D721Med (cell line): Measurements from ENCODE around the gene IFNA8.
"Not testable (repeated sequence)": the region's sequence is repeated elsewhere in the genome, so short reads cannot be mapped to it uniquely, and the experiment has no call there.

Experiments used
- DNase-seq: peaks from one replicate; pipeline ENCODE4 v3.0.0; 2011; ENCODE audit warnings: low spot score; ENCODE audit not compliant: insufficient read length
- FAIRE-seq: peaks from 2 replicates; lab custom pipeline; 2011; peaks lifted over from hg19 to GRCh38; lab: Jason Lieb, UNC
- TF ChIP-seq, protein P1 (sequence below): IDR thresholded peaks from 2 replicates; pipeline ENCODE4 v1.5.1; 2012; ENCODE audit warnings: mild to moderate bottlenecking, control low read depth; ENCODE audit not compliant: insufficient read depth; ENCODE audit errors: missing control alignments

Gene IFNA8

DNA sequence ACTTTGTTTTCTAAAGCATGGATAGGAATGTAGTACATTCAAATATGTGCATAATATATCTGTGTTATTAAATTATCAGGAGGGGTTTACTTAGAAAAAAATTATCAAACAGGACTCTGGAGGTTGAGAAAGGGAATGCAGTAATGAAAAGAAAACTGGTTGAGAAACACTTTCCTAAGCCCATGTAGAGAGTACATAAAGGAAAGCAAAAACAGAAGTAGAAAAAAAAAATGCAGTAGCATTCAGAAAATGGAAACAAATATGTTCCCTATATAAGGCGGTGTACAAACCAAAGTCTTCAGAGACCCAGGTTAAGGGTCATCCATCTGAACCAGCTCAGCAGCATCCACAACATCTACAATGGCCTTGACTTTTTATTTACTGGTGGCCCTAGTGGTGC, at the start of gene IFNA8:
IFNA8 (plus strand) TSS at position 301 of the 400 bp plus-strand sequence; CDS start at position 361, 60 bp downstream.
- TF ChIP-seq, protein P1, sequence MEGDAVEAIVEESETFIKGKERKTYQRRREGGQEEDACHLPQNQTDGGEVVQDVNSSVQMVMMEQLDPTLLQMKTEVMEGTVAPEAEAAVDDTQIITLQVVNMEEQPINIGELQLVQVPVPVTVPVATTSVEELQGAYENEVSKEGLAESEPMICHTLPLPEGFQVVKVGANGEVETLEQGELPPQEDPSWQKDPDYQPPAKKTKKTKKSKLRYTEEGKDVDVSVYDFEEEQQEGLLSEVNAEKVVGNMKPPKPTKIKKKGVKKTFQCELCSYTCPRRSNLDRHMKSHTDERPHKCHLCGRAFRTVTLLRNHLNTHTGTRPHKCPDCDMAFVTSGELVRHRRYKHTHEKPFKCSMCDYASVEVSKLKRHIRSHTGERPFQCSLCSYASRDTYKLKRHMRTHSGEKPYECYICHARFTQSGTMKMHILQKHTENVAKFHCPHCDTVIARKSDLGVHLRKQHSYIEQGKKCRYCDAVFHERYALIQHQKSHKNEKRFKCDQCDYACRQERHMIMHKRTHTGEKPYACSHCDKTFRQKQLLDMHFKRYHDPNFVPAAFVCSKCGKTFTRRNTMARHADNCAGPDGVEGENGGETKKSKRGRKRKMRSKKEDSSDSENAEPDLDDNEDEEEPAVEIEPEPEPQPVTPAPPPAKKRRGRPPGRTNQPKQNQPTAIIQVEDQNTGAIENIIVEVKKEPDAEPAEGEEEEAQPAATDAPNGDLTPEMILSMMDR = no peak
- no peak for FAIRE-seq
- DNase-seq = no peak

DNA sequence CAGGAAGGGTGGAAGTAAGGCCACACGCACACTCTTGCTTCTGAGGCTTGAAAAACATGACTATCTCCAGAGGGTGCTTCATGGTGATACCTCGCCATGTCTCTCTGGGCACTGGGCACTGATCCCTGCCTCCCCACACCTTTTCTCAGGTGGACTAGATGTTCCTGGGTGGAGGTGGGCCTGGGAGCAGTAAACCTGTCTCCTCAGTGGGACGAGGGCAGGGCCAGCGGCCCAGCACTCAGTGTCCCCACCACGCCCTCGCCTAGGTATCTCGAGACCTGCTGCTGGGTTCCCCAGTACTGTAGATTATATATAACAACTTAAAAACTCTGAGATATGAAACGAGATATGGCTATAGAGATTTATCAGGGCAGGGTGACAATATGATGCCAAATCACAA, 46.6 kb upstream of the IFNA8 start:
- FAIRE-seq (no peak), DNase-seq (no peak)
- TF ChIP-seq, protein P1 = no peak

DNA sequence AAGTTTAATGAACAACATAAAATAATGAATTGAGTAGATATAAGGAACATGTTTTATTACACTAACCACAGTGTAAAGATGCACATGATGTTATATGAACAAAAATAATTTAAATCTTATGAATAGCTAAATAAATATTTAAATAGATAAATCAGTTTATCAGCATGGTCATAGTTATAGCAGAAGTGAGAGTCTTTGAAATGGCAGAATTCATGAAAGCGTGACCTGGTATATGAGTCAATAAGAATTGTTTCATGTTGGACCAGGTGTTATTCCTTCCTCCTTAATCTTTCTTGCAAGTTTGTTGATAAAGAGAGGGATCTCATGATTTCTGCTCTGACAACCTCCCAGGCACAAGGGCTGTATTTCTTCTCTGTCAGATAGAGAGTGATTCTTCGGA, 41.7 kb upstream of the IFNA8 start:
- FAIRE-seq, DNase-seq: not testable (repeated sequence)

DNA sequence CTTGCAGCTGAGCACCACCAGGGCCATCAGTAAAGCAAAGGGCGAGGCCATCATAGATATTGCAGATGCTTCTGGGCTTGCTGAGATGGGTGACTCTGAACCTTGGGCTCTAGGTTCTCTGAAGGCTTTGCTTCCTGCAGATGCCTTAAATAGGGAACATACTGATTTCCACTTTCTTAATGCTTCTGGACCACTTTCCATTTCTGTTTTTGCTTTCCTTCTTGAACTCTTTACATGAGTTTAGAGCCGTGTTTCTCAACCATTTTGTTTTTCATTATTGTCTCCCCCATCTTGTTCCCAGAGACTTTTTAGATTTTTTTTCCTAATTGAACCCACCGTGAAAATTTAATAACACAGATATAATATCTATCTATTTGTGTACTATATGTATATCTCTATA, 41.0 kb upstream of the IFNA8 start, which contains the start of gene IFNA13:
IFNA13 (minus strand) TSS at position 101 of the 400 bp plus-strand sequence; CDS start at position 54, 47 bp downstream.
- no peak for DNase-seq
- TF ChIP-seq, protein P1 = no peak
- FAIRE-seq = no peak

DNA sequence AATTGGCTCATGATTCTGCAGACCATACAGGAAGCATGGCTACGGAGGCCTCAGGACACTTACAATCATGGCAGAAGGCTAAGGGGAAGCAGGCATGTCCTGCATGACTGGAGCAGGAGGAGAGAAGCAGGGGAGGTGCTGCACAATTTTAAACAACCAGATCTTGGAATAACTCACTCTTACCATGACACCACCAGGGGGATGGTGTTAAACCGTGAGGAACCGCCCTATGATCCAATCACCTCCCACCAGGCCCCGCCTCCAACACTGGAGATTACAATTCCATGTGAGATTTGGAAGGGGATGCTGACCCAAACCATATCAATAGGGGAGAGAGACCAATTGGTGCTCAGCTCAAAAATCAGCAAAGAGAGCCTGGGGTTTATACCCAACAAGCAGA, 37.5 kb upstream of the IFNA8 start:
- FAIRE-seq, DNase-seq: not testable (repeated sequence)

DNA sequence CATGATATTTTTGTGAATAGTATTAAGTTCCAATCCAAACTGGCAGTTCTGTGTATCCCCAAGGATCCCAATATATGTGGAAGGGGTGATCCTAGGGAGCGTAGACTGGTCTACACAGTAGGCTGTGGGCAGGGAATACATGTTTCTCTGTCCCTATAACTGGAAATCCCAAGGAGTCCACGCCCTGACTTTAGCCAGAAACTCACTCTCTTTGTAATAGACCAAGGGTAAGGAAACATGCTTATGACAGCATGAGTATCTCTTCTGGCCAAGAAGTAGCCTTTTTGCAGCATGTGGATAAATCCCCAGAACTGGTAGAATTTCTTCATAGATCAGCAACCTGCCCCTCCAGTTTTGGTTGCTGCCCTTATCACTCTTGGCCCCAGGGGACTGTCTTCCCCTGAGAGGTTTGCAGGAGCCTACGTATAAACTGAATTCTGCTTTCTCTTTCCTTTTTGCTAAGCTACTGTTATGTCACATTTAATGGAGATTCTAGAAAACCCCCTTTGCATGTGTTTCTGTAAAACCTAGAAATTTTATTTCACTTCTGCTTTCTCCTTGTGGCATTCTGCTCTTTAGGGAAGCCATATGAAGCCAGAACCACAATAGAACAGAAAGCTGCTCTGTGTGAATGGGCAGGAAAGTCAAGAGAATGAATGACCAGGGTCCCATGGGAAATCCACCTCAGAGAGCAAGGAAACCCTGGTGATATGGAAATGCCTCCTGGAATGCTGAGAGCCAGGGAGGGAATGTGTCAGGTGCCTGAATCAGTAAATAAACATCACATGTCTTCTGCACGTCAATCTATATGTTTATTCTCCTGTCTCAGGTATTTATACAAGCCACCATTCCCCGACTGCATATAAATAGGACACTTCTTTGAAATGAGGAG, 27.2 kb upstream of the IFNA8 start:
- FAIRE-seq (no peak), DNase-seq (no peak)
- TF ChIP-seq, protein P1 = no peak

DNA sequence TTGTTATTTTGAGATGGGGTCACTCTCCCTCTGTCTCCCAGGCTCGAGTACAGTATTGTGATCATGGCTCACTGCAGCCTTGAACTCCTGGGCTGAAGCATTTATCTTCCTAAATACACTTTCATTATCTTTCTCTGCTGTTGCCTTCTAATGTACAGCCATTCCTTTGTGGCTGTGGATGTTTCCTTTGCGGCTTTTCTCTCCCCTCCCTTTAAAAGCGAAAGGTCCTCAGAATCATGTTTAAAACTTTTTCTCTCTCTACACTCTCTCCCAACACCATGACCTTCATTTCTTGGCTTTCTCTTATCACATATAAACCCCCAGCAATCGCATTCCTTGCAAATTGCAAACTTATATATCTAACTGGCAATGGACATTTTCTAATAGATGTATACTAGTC, 25.3 kb upstream of the IFNA8 start:
- no peak for FAIRE-seq
- TF ChIP-seq, protein P1 = no peak
- no peak for DNase-seq

DNA sequence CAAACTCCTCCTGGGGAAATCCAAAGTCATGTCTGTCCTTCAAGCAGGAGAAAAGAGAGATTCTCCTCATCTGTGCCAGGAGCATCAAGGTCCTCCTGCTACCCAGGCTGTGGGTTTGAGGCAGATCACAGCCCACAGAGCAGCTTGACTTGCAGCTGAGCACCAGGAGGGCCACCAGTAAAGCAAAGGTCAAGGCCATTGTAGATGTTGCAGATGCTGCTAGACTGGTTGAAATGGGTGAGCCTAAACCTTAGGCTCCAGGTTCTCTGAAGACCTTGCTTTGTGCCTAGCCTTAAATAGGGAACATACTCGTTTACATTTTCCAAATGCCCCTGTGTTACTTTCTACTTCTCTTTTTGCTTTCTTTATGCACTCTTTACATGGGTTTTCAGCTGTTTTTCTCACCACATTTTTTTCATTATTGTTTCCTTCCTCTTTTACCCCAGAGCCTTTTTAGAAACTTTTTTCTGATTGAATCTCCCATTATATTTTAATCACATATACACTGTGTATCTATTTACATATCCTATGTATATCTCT, 23.7 kb upstream of the IFNA8 start, which contains the start of gene IFNA2:
IFNA2 (minus strand) TSS at position 268 of the 540 bp plus-strand sequence; CDS start at position 199, 69 bp downstream.
- FAIRE-seq (no peak), DNase-seq (no peak)
- TF ChIP-seq, protein P1 = no peak
